K562 (cell line): ENCODE results near the gene PPP1R14B. TPM values are rescaled to one million over a fixed set of nuclear protein-coding genes. Genes with fewer than 3 reads are reported as not detected.

Source experiments
- CBFA2T3 ChIP-seq: fragments of 450-650 bp; IDR thresholded peaks from 2 replicates; pipeline ENCODE4 v1.6.1; 2017
- DEAF1 ChIP-seq: fragments of 450-650 bp; formaldehyde crosslinking; IDR thresholded peaks from 2 replicates; pipeline ENCODE4 v1.4.0; 2020; ENCODE audit warnings: mild to moderate bottlenecking, moderate library complexity
- FOXJ3 ChIP-seq: sonication (generic); formaldehyde crosslinking; IDR thresholded peaks from 2 replicates; pipeline ENCODE4 v1.4.0; 2020; ENCODE audit warnings: mild to moderate bottlenecking, missing genetic modification reagents
- HLTF ChIP-seq: fragments of 450-650 bp; IDR thresholded peaks from 2 replicates; pipeline ENCODE4 v1.6.1; 2016
- HMGN3 ChIP-seq: IDR thresholded peaks from 2 replicates; pipeline ENCODE4 v1.6.1; 2011; ENCODE audit warnings: borderline replicate concordance, low read depth, mild to moderate bottlenecking, mixed read lengths, low read length; ENCODE audit not compliant: insufficient read length; ENCODE audit errors: extremely low read depth
- LCOR ChIP-seq: sonication (generic); formaldehyde crosslinking; IDR thresholded peaks from 2 replicates; pipeline ENCODE4 v1.8.0; 2022; ENCODE audit warnings: mild to moderate bottlenecking, missing genetic modification reagents
- MNT ChIP-seq, 2 experiments: fragments of 450-650 bp; conservative IDR thresholded peaks; 2 replicates each; pipeline ENCODE4 v1.6.1; 2017; ENCODE audit warnings: mild to moderate bottlenecking in 2 of 2, moderate library complexity in 2 of 2
- NR1H2 ChIP-seq: sonication (generic); formaldehyde crosslinking; IDR thresholded peaks from 2 replicates; pipeline ENCODE4 v1.4.0; 2020; ENCODE audit warnings: mild to moderate bottlenecking, missing genetic modification reagents
- NR4A1 ChIP-seq, 2 experiments: fragments of 250-450 bp in 1 of 2; fragments of 450-650 bp in 1 of 2; sonication (Bioruptor Pico) in 1 of 2; IDR thresholded peaks; 2 replicates each; pipeline versions ENCODE4 v1.4.0 to v1.6.1; 2016 to 2020; ENCODE audit warnings: mild to moderate bottlenecking in 2 of 2, missing compliant biosample characterization in 1 of 2, missing genetic modification characterization in 1 of 2, moderate library complexity in 1 of 2
- PHF20 ChIP-seq: fragments of 450-650 bp; IDR thresholded peaks from 2 replicates; pipeline ENCODE4 v1.6.1; 2018; ENCODE audit not compliant: partially characterized antibody
- PHF8 ChIP-seq: fragments of 200-600 bp; sonication (generic); IDR thresholded peaks from 2 replicates; pipeline ENCODE4 v1.6.1; 2012; ENCODE audit warnings: mixed run types, mild to moderate bottlenecking, inconsistent platforms, low read length, moderate library complexity, borderline replicate concordance
- PHTF2 ChIP-seq: fragments of 250-450 bp; sonication (Bioruptor Pico); IDR thresholded peaks from 2 replicates; pipeline ENCODE4 v1.5.0; 2021; ENCODE audit warnings: mild to moderate bottlenecking
- PRPF4 ChIP-seq: fragments of 200-400 bp; formaldehyde crosslinking; IDR thresholded peaks from one replicate; pipeline ENCODE4 v1.6.1; 2017; ENCODE audit warnings: low read length, low read depth, mild to moderate bottlenecking; ENCODE audit not compliant: insufficient read depth, poor library complexity, severe bottlenecking
- RCOR1 ChIP-seq, 2 experiments: IDR thresholded peaks; 2 replicates each; pipeline ENCODE4 v1.6.1; 2012; ENCODE audit warnings: low read depth in 2 of 2, low read length in 2 of 2, borderline replicate concordance in 1 of 2, improper control_type of control experiment in 1 of 2
- TCFL5 ChIP-seq: fragments of 250-450 bp; sonication (Bioruptor Pico); conservative IDR thresholded peaks from 2 replicates; pipeline ENCODE4 v1.6.1; 2021; ENCODE audit warnings: mild to moderate bottlenecking, moderate library complexity, matching md5 sums
- THRA ChIP-seq: fragments of 450-650 bp; IDR thresholded peaks from 2 replicates; pipeline ENCODE4 v1.6.1; 2017; ENCODE audit warnings: mild to moderate bottlenecking, moderate library complexity
- TOE1 ChIP-seq, 2 experiments: fragments of 450-650 bp in 1 of 2; sonication (generic) in 1 of 2; formaldehyde crosslinking in 1 of 2; IDR thresholded peaks; 2 replicates each; pipeline versions ENCODE4 v1.7.1 to v1.8.0; 2016 to 2022; ENCODE audit warnings: borderline replicate concordance in 2 of 2, mild to moderate bottlenecking in 2 of 2, antibody characterized with exemption in 1 of 2, inconsistent platforms in 1 of 2, low read depth in 1 of 2, missing genetic modification reagents in 1 of 2, moderate library complexity in 1 of 2
- TRIM25 ChIP-seq: fragments of 450-650 bp; IDR thresholded peaks from 2 replicates; pipeline ENCODE4 v1.7.0; 2016; ENCODE audit warnings: borderline replicate concordance
- XRCC5 ChIP-seq: fragments of 200-400 bp; formaldehyde crosslinking; IDR thresholded peaks from 2 replicates; pipeline ENCODE4 v1.6.1; 2017; ENCODE audit warnings: low read depth, mild to moderate bottlenecking, low read length
- ZFP36 ChIP-seq: fragments of 150-350 bp; IDR thresholded peaks from 2 replicates; pipeline ENCODE4 v1.6.1; 2018; ENCODE audit warnings: low read length, low read depth; ENCODE audit not compliant: partially characterized antibody
- polyA plus RNA-seq, 8 experiments: library from polyadenylated mRNA; depleted of rRNA in 4 of 8; stranded (reverse) in 5 of 8; unstranded in 3 of 8; fragments of >200 nt; fragmentation: Nextera tagmentation in 2 of 8; fragmentation: Illumina TruSeq in 1 of 8; extraction: Ambion mirVana in 2 of 8; extraction: Trizol in 1 of 8; gene quantifications; 2 replicates each; pipeline versions ENCODE4 v1.2.1 to v1.2.3, GENCODE V29; 2011 to 2014; ENCODE audit warnings: inconsistent platforms in 1 of 8, missing spikeins in 1 of 8
- total RNA-seq, 7 experiments: library from RNA; depleted of rRNA in 6 of 7; stranded (reverse); fragments of >200 nt in 6 of 7; fragmentation: Illumina TruSeq in 2 of 7; extraction: Trizol in 2 of 7; gene quantifications; 2 replicates each; pipeline versions ENCODE4 v1.2.1 to v1.2.3, GENCODE V29; 2011 to 2021; ENCODE audit warnings: low replicate concordance in 1 of 7

Gene PPP1R14B
- total and polyA plus RNA-seq, 9 of the 15 experiments (the other 6 are each of a cell fraction or from before 2014, with no cell fraction given), result 7.7 to 566 (median 212) TPM

- TF ChIP-seq CBFA2T3 (no peak), THRA (no peak), PHTF2 (CRISPR knock-in tag) (no peak), MNT (conservative IDR thresholded peaks at IDR 0.05) (no peak), NR1H2 (CRISPR knock-in tag) (no peak), XRCC5 (no peak), FOXJ3 (no peak), NR4A1 (CRISPR knock-in tag; IDR thresholded peaks at IDR 0.05) (no peak), NR4A1 (tag; IDR thresholded peaks at IDR 0.05) (no peak; the same call in 1 of the 2 replicates), LCOR (CRISPR knock-in tag) (no peak), PHF20 (no peak), PHF8 (peak; percentile 9; the same call in 1 of the 2 replicates), HMGN3 (no peak), PRPF4 (no peak), TOE1 (IDR thresholded peaks at IDR 0.05; ENCODE audit: borderline replicate concordance) (no peak), TOE1 (CRISPR knock-in tag; IDR thresholded peaks at IDR 0.05; ENCODE audit: borderline replicate concordance, low read depth) (no peak), TRIM25 (no peak), ZFP36 (peak; percentile 100), DEAF1 (0 out of 2 replicates have a peak, but pooled peaks have one; percentile 19), TCFL5 (CRISPR knock-in tag) (no peak), HLTF (0 out of 2 replicates have a peak, but pooled peaks have one; percentile 23), RCOR1 (IDR thresholded peaks at IDR 0.05; ENCODE audit: borderline replicate concordance in 1 of 2, low read depth in 2 of 2, low read length in 2 of 2) (peak in 1 of 2 experiments; percentile 60; a peak in 2 of 4 replicates)
Observed at GRCh38 chr11:64268893-64269539, 22.3 kb upstream of the PPP1R14B start (continued).
